GM21529 (cell line): ENCODE results near the gene SLU7.
A peak's percentile ranks its signal among the peaks of the same experiment; 100 is the strongest.
"Not testable (repeated sequence)": the region's sequence is repeated elsewhere in the genome, so short reads cannot be mapped to it uniquely, and the experiment has no call there.

Experiments
- ATAC-seq: cut with Tn5 transposase; IDR thresholded peaks from one replicate; pipeline ENCODE4 v1.9.1; 2021; ENCODE audit not compliant: unreplicated experiment

The SLU7 gene

DNA sequence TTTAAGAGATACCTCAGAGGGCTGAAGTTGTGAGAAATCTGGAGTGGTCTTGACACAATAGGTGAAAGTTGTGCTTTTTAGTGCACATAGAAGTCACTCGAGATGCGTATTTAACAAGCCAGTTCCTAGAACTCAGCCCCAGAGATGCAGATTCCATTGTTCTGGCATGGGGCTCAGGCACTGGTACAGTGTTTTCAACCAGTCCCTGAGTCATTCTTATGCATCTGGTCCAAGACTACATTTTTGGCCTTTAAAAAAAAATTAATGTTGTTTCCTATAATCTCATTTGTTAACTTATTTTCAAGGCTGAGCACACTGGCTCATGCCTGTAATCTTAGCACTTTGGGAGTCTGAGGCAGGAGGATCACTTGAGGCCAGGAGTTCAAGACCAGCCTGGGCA lies 32.4 kb upstream of the SLU7 start:
- no peak for ATAC-seq

DNA sequence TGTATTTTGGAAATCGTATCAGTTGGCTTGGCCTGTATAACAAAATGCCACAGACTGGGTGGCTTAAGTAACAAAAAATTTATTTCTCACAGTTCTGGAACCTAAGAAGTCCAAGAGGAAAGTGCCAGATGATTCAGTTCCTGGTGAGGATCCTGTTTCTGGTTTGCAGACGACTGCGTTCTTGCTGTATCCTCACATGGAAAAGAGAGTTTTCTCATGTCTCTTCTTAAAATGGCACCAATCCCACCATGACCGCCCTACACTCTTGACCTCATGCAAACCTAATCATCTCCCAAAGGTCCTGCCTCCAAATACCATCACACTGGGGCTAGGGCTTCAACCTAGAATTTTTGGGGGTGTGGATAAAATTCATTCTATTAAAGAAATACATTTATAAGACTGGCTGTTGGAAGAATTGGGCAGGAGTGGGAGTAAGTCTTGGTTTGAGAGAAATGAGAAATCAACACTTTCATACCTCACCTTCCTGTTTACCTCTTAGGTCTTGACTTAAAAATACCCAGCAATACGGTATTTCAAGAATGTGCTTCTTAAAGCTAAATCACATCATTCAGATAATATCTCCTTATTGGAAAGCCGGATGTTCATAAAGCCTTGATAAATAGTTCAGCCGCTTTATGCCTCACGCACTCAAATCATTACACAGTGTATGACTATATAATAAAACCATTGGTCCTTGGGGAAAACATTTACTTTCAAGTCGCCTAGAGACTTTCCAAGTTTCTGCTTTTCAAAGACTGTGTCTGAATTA lies 31.5 kb upstream of the SLU7 start:
- ATAC-seq = peak; percentile 65

GRCh38 chr5:160449458-160449857 lies 30.6 kb upstream of the SLU7 start:
- no peak for ATAC-seq

DNA sequence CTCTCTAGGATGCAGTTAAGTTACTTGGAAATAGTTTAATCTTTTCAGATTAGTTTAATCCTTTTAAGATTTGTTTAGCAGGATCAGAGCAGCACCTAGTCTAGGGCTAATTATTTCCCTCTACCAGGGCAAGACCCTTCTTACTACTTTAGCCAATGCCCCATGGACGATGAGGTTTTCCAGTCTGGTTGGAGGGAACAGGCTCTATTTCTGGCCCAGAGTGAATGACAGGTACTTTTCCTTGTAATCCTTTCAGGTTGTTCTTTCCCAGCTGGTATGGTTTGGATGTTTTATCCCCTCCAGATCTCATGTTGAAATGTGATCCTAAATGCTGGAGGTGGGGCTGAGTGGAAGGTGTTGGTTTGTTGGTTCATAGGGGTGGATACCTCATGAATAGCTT lies 30.0 kb upstream of the SLU7 start:
- no peak for ATAC-seq

DNA sequence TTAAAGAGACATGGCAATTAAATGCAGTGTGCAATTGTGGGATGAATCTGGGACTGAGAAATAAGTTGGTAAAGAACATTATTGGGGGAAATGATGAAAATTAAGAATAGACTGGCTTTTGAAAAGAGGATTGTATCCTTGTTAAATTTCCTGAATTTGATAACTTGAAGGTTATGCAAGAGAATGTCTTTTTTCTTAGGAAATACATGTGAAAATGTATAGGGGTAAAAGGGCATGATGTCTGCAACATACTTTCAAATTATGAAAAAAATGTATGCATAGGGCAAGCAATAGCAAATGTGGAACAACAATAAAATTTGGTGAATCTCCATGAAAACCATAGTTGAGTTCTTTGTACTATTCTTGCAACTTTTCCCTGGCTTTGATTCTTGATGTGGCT lies 26.9 kb upstream of the SLU7 start:
- ATAC-seq = no peak

DNA sequence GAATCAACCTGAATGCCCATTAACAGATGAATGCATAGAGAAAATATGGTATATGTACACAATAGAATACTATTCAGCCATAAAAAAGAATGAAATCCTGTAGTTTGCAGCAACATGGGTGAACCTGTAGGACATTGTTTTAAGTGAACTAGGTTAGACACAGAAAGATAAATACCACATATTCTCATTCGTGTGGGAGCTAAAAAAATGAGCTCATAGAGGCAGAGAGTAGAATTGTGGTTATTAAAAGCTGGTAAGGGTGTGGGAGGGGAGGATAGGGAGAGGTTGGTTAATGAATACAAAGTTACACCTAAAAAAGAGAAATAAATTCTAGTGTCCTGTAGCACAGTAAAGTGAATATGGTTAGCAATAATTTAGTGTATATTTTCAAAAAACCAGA lies 26.3 kb upstream of the SLU7 start:
- ATAC-seq = peak; percentile 21

GRCh38 chr5:160444407-160444806 lies 25.5 kb upstream of the SLU7 start:
- no peak for ATAC-seq

DNA sequence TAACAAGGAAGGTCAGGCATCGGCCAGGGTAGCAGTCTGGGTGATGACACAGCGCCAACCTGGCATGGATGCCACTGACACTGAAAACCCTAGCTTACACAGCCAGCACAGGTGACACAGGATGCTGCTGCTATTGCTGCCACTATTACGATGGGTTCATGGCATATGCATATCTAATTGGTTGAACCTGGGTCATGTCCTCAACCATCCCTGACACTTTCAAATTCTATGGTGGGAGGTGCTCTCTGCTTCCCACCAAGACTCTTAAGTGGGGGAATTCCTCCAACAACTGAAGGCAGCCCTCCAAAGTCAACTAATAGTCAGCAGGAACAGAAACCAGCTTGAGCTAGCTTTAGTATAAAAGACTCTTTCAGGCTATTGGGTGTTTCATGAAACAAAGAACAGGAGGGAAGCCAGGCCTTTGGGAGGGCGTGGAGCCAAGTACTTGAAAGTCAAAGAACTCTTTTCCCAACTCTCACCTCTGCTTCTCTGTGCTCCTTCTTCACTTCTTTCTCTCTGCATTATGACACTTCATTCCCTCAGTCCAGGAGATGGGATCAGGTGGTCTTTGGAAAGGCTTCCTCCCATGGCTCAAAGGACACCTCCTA lies 24.0 kb upstream of the SLU7 start:
- ATAC-seq = peak; percentile 13

- peak; percentile 25 for ATAC-seq
Measured at GRCh38 chr5:160441311-160441781, 22.5 kb upstream of the SLU7 start.

GRCh38 chr5:160439205-160439600 lies 20.3 kb upstream of the SLU7 start:
- peak; percentile 61 for ATAC-seq

DNA sequence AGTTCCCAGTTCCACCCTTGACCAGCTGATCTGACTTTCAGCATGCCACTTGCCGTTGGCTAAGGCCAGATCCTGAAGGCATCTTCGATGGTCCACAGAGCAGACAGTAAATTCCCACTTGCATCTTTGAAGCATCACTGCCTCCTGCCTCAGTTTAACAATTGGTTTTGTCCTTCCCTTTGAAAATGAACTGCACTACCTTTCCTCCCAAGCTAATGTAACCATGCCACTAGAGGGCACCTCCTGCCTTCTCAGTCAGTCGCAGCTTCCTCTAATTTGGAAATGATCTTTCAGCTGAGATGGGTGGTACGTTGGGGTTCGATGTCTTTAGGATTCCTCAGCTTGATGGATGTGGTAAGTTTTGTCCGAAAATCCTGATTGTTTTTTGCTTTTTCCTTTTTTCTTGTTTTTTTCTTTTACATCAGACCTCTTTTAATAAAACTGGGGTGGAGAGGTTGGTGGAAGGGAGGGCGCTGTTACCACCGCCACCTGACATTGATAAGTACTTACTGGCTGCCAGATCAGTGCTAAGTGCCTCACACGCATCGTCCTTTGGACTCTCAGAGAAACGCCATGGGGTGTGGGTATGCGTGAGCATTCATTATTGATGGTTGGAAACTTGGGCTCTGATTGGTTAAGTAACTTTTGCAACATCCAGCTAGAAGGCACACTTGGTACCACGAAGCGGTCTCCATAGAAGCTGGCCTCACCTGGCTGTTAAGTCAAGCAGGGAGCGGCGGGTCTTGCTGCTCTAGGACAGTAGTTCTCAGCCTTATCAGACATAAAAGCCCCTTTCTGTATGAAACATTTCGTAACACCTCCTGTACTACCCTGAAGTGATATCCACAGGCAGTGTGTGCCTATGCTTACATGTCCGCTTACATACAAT lies 19.7 kb upstream of the SLU7 start:
- peak; percentile 30 for ATAC-seq

GRCh38 chr5:160437271-160437670 lies 18.4 kb upstream of the SLU7 start:
- no peak for ATAC-seq

DNA sequence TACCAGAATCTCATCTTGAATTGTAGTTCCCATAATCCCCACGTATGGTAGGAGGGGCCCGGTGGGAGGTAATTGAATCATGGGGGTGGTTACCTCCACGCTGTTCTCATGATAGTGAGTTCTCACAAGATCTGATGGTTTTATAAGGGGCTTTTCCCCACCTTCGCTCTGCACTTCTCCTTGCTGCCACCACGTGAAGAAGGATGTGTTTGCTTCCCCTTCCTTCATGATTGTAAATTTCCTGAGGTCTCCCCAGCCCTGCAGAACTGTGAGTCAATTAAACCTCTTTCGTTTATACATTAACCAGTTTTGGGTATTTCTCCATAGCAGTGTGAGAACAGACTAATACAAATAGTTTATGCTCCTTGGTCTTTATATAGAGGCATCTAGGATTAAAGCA lies 17.8 kb upstream of the SLU7 start:
- ATAC-seq = not testable (repeated sequence)

DNA sequence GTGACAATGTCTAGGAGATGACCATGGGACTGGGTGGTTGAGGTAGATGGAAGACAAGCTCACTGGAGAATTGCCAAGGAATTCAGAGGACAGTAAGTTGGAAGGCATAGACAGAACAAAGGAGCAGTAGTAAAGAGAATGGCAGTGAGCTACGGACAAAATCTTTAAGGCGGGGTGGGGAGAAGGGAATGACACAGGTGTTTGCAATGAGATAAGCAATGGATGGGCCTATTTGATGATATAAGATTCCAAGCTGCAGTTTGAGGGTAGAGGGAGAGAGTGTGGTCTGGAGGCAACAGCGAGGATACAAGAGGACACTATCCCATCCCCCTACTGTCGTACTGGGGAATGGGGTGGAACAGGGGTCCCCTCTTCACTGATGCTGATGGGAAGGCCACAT lies 17.1 kb upstream of the SLU7 start:
- ATAC-seq = no peak

DNA sequence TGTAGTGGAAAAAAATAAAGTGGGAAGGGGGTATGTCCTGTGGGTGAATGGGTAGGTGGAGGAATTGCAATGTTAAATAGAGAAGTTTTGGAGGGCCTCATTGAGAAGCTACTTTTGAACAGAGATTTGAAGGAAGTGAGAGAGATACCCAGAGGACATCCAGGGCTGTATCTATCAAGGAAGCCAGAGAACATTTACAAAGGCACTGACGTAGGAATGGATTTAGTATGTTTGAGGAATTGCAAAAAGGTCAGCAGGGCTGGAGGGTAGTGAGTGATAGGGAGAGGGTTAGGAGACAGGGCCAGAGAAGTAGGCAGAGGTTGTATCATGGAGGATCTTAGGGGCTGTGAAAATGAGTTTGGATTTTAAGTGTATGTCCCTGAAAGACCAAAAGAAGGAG lies 16.7 kb upstream of the SLU7 start:
- no peak for ATAC-seq

DNA sequence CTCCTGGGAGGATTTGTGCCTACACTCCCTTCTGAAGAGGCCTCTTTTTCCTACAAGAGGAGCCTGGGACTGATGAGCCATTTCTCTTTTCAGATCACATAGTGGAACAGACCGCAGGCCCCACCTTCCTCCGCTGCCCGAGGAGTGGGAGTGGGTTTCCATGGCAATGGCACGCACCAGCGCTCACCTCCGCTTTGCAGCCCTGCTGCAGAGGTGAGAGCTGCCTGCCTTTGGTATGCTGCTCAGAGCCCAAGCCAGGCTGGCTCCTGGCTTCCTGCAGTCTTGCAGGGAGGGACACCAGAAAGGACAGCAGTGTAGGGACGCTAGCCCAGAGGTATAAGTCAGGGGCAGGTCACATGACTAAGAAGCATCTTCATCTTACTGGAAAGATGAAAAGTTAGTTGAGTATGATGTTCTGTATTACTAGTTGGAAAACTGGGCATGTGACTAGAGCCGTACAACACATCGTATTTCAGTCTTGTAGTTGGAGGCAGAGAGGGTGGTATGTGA lies 15.2 kb upstream of the SLU7 start:
- peak; percentile 84 for ATAC-seq

DNA sequence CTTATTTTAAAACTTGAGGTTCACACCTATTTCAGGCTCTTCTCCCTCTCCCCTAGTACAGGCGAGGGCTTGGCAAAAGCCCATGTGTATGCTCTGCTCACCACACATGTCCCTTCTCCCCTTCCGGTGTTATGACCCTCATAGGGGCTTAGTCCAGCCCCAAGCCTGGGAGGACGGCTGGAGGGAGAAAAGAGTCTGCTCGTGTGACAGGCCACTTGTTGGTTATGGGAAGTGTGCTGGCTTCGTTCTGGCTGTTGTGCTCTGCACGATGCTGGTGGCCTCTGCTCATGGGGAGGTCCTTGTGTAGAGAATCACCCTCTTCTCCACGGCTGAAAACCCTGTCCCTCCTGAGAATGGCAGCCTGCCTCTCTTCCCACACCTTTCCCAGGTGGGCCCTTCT lies 13.9 kb upstream of the SLU7 start:
- no peak for ATAC-seq

DNA sequence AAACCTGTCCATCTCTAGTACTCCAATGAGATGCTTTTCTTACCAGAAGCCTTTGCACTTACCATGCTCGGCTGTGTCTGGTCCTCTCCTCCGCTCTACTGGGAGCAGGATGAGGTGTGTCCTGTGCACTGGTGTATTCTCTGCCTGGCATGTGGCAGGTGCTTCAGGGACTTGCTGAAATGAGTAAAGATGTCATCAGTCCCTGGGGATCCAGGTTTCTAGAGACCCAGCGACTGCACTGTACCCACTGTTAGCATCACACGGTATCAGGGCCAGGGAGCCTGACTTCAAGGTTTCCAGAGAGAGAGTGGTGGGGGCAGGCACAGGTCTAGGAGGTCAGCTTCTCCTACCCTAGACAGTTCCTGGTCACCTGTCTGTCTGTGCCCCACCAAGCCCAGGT lies 13.3 kb upstream of the SLU7 start:
- ATAC-seq = peak; percentile 20

- ATAC-seq = no peak
Measured at GRCh38 chr5:160427607-160428006, 8.7 kb upstream of the SLU7 start.

DNA sequence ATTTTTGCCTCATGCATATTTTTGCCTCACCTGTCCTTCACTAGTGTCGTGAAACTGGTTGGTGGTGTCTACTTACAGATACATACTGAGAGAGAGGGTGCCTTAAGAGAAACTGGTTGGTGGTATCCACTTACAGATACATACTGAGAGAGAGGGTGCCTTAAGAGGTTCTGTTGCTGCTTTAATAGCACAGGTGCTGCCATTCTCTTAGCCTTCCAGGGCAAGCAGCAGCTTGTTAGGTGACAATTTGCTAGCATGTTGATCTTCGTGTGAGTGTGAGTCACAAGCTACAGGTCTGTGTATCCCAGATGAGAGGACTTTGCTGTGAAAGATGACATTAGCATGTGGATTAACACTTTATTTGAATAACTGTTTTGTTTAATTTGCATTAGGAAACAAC lies 4.2 kb upstream of the SLU7 start:
- no peak for ATAC-seq

DNA sequence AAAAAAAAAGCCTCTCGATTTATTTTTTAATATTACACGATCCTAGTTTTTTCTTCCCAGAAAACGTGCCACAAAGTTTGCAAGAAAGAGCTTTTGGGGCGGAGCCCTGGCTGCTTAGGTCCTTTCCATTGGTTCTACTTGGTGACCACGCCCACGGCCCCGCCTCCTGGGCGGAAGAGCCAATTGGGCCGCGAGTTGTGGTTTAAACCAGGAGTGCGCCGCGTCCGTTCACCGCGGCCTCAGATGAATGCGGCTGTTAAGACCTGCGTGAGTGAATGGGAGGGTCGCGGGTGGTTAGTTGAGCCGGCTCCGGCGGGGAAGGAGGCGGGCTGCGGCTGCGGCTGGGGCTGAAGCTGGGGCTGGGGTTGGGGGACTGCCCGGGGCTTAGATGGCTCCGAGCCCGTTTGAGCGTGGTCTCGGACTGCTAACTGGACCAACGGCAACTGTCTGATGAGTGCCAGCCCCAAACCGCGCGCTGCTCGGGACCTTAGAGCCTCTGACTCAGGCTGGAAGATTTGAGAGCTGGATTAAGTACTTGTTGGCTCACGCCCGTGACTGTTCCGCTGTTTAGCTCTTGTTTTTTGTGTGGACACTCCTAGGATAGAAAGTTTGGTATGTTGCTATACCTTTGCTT lies 2.9 kb upstream of the SLU7 start, which contains the start of gene PTTG1:
Gene PTTG1 (plus strand): TSS at position 231 of the 634 bp plus-strand sequence. CDS start 458 bp downstream, outside the sequence.
- ATAC-seq = peak; percentile 69
